Measurements from ENCODE around the gene ATP13A4.
"Not testable (repeated sequence)": the region's sequence is repeated elsewhere in the genome, so short reads cannot be mapped to it uniquely, and the experiment has no call there.

The ATP13A4 gene

DNA sequence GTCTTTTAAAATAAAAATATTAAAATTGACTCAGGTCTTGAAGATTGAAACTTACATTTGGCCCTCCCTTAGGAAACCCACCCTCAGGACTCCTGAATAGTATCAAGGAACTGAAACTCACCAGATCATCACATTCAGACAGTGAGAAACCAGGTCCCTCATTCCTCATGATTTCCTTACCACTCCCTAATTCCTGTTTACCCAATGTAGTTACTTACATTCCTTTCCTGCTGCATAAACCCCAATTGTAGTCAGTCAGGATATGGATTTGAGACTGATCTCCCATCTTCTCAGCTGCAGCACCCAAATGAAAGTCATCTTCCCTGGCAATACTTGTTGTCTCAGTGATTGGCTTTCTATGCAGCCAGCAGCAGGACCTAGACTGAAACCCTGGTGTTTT is 8.6 kb downstream of the ATP13A4 start:
- no peak overlapping the region for H3K4me3 ChIP-seq (ENCODE audit: low read depth, low read length)
- DNase-seq (ENCODE audit: low read depth), result no peak
- TF ChIP-seq, protein P1, sequence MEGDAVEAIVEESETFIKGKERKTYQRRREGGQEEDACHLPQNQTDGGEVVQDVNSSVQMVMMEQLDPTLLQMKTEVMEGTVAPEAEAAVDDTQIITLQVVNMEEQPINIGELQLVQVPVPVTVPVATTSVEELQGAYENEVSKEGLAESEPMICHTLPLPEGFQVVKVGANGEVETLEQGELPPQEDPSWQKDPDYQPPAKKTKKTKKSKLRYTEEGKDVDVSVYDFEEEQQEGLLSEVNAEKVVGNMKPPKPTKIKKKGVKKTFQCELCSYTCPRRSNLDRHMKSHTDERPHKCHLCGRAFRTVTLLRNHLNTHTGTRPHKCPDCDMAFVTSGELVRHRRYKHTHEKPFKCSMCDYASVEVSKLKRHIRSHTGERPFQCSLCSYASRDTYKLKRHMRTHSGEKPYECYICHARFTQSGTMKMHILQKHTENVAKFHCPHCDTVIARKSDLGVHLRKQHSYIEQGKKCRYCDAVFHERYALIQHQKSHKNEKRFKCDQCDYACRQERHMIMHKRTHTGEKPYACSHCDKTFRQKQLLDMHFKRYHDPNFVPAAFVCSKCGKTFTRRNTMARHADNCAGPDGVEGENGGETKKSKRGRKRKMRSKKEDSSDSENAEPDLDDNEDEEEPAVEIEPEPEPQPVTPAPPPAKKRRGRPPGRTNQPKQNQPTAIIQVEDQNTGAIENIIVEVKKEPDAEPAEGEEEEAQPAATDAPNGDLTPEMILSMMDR (IDR thresholded peaks at IDR 0.05; ENCODE audit: control insufficient read depth, extremely low read depth, insufficient read depth), result no peak

DNA sequence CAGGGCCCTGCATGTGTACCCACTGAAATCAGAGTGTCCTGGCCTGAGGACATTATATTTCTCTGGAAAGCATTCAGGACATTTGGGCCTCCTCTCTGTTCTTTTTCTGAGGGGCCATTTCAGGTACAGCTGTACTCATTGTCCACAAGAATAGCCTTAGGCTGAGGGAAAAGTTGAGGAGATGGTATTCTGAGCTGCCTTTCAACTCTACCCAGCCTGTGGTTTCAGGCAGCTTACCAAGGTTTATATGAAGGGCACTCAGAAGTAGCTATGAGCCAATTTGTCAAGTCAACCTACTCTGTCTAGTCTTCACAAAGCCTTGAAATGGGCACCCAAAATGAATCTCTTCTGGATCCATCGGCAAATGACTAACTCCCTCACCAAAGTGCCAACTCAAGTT is 9.4 kb downstream of the ATP13A4 start:
- no peak overlapping the region for H3K4me3 ChIP-seq (ENCODE audit: low read depth, low read length)
- TF ChIP-seq, protein P1 (IDR thresholded peaks at IDR 0.05; ENCODE audit: control insufficient read depth, extremely low read depth, insufficient read depth), result no peak
- no peak for DNase-seq (ENCODE audit: low read depth)

- H3K4me3 ChIP-seq (ENCODE audit: low read depth, low read length), result no peak overlapping the region
- TF ChIP-seq, protein P1 (IDR thresholded peaks at IDR 0.05; ENCODE audit: control insufficient read depth, extremely low read depth, insufficient read depth), result no peak
- no peak for DNase-seq (ENCODE audit: low read depth)
These were observed 10.4 kb downstream of the ATP13A4 start for GRCh38 chr3:193544289-193544688.

DNA sequence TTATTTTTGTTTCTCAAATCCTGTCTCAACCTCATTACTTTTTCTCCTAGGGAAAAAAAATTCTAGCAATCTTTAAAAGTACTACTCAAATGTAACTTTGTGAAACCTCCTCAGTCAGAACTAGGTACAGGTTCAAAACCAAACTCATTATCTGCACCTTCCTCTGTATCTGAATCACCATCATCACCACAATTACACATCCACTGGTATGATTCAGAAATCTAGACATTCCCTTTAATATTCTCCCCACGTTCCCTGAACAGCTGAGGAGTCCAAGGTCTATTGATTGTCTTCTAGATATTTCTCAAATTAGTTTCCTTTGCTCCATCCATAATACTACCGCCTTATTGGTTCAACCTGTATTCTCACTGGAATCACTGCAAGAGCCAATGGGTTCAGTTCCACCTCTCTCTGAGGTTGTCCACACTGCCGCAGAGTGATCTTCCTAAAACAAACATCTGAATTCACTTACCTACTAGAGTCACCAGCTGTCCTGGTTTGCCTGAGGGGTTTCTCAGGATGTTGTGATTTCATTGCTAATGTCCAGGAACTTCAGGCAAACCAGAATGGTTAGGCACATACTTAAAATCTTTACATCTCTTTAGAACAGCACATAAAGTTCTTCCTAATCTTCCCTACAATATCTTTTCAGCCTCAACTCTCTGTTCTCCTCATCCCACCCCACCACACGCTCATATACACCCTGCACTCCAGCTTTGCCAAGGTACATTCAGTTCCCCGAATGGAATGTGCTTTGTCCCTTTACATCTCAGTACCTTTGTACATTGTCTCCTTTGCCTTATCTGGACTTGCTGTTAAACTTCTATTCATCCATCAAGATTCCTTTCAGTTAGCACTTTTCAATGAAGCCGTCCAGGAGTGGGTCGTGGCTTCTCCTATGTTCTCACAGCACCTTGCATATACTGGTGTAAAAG is 24.2 kb downstream of the ATP13A4 start:
- no peak overlapping the region for H3K4me3 ChIP-seq (ENCODE audit: low read depth, low read length)
- DNase-seq (ENCODE audit: low read depth), result no peak
- TF ChIP-seq, protein P1 (IDR thresholded peaks at IDR 0.05; ENCODE audit: control insufficient read depth, extremely low read depth, insufficient read depth), result no peak

GRCh38 chr3:193526085-193526484 is 28.6 kb downstream of the ATP13A4 start:
- H3K4me3 ChIP-seq (ENCODE audit: low read depth, low read length); DNase-seq (ENCODE audit: low read depth): not testable (repeated sequence)

- TF ChIP-seq, protein P1 (IDR thresholded peaks at IDR 0.05; ENCODE audit: control insufficient read depth, extremely low read depth, insufficient read depth), result no peak
- DNase-seq (ENCODE audit: low read depth), result no peak
- no peak overlapping the region for H3K4me3 ChIP-seq (ENCODE audit: low read depth, low read length)
These were observed 32.2 kb downstream of the ATP13A4 start for GRCh38 chr3:193522473-193522872.

GRCh38 chr3:193520738-193521137 is 34.0 kb downstream of the ATP13A4 start:
- no peak overlapping the region for H3K4me3 ChIP-seq (ENCODE audit: low read depth, low read length)
- DNase-seq (ENCODE audit: low read depth), result no peak
- TF ChIP-seq, protein P1 (IDR thresholded peaks at IDR 0.05; ENCODE audit: control insufficient read depth, extremely low read depth, insufficient read depth), result no peak

Data from LNCaP clone FGC (cell line).